OCI-M1 (cell line): ENCODE measurements around the gene TRIM14.
"Not testable (repeated sequence)": the region's sequence is repeated elsewhere in the genome, so short reads cannot be mapped to it uniquely, and the experiment has no call there.

ENCODE experiments used
- DNase-seq: peaks from one replicate; lab custom pipeline; 2025; lab: John Stamatoyannopoulos, UW

Gene TRIM14

DNA sequence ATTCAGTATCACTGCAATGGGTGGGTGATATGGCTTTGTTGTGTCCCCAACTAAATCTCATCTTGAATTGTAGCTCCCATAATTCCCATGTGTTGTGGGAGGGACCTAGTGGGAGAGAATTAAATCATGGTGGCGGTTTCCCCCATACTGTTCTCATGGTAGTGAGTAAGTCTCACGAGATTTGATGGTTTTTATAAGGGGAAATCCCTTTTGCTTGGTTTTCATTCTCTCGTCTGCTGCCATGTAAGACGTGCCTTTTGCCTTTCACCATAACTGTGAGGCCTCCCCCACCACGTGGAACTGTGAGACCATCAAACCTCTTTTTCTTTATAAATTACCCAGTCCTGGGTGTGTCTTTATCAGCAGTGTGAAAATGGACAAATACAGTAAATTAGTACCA lies 72.0 kb downstream of the TRIM14 start:
- DNase-seq = peak; percentile 35

DNA sequence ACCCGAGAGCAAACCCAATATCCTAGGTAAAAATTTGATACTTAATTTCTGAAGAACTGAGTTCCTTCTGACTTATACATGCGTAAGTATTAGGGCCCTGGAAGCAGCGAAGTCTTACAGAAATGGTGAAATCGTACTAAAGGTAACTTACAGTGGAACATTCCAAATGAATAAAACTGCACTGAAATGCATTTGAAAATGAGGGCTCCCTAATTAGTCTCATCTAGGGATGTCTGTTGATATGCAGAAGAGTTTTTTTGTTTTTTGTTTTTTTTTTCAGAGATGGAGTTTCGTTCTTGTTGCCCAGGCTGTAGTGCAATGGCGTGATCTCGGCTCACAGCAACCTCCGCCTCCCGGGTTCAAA lies 72.9 kb downstream of the TRIM14 start:
- DNase-seq = no peak

DNA sequence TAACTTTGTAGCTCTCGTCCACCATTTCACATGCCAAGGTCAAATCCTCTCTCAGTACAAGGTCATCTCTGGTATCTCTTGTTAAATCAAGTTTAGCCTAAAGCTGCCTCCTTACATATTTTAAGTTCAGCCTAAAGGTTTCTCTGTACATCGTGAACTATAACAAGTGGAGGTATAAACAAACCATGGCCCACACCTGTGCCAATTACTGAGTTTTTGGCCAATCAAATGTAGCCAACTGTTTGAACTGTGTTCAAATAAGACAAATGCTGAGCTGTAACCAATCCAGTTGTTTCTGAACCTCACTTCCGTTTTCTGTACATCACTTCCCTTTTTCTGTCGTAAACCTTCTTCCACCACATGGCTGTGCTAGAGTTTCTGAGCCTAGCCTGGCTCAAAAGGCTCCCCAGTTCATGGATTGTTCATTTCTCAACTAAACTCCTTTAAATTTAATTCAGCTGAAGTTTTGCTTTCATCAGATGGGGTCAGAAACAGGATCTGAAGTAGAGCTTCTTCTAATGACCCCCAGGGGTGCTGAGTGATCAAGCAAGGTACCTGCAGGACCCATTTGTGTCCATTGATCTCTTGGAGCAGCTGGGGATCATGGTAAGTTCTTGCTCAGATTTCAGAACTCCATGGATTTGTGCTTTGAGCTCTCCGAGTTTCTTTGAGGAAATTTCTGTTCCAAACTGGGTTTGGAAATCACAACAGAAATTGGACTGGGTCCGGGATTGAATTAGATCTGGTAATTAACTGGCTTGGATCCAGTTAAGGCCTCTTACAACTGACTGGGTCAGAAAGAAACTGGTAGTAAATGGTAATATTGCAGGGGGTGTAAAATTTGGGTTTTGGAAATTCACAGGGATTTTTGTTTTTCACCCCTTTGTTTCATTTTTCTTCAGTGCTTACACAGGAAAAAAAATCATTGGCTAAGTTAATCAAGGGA lies 73.5 kb downstream of the TRIM14 start:
- DNase-seq = peak; percentile 95

DNA sequence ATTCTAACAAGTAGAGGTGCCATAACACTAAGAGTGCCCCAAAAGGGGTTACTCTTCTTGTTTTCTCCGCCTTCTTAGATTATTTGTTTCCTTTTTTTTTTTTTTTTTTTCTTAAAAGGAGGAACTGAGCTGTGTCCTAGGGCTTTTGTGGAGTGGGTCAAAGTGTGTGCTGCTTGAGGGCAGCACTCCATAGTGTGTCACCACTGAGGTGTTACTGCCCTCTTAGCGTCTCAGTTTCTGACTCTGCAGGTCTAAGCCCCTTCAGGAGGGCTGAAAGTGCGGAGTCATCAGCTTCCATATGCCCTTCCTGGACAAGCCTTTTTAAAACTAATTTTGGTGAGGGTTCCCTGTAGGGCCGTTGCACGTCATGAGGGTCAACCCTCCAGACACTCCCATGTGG lies 75.1 kb downstream of the TRIM14 start:
- peak; percentile 41 for DNase-seq

DNA sequence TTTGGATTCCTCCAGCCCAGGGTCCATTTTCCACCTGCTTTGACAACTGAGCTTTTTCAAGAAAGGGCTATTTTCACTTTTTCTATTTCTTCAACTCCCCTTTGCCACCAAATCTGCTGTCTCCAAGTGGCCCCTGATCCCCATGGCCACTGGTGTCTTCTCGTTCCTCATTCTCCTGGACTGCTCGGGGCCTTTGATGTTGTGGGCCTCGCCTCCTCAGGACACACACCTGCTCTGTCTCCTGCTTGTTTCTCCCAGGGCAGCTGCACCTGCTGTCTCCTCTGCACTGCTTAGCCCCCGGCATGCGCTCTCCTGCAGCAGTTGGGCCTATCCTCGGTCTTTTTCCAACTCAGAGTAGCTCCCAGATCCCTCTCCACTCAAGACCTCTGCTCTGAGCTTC lies 78.8 kb downstream of the TRIM14 start:
- DNase-seq = no peak

DNA sequence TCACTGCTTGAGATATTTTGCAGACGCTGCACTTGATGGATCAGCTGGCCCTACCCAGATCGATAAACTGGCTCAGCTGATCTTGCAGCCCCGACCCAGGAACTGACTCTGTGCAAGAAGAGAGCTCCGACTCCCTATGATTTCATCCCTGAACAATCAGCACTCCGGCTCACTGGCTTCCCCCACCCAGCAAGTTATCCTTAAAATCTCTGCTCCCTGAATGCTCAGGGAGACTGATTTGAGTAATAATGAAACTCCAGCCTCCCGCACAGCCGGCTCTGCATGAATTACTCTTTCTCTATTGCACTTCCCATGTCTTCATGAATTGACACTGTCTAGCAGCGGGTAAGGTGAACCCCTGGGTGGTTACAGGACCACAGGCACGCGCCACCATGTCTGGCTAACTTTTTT lies 79.4 kb downstream of the TRIM14 start:
- no peak for DNase-seq

DNA sequence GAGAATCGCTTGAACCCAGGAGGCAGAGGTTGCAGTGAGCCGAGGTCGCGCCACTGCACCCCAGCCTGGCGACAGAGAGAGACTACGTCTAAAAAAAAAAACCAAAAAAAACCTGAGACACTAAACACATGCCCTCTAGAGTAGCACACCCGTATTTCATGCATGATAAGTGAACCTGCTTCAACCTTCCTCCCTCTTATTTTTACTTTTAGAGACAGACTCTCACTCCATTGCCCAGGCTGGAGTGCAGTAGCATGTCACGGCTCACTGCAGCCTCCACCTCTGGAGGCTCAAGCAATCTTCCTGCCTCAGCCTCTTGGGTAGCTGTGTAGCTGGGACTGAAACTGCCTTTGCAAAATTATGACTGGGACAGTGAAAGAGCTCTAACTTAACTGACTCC lies 80.1 kb downstream of the TRIM14 start:
- DNase-seq = peak; percentile 35

DNA sequence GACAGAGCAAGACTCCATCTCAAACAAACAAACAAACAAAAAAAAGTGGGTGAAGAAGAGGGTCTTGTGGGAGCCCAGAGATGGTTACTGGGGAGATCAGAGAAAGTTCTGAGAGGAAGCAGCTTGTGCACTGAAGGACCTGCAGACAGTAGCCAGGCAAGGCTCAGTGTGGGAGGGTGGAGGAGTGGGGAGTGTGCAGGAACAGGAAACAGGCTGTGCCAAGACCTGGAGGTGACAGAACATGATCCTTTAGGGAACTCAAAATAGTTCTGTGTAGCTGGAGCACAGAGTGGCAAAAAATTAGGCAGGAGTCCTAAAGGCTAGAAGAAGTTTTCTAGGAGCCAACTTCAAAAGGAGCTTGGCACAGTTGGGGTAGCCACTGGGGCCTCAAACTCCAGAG lies 81.7 kb downstream of the TRIM14 start:
- no peak for DNase-seq

DNA sequence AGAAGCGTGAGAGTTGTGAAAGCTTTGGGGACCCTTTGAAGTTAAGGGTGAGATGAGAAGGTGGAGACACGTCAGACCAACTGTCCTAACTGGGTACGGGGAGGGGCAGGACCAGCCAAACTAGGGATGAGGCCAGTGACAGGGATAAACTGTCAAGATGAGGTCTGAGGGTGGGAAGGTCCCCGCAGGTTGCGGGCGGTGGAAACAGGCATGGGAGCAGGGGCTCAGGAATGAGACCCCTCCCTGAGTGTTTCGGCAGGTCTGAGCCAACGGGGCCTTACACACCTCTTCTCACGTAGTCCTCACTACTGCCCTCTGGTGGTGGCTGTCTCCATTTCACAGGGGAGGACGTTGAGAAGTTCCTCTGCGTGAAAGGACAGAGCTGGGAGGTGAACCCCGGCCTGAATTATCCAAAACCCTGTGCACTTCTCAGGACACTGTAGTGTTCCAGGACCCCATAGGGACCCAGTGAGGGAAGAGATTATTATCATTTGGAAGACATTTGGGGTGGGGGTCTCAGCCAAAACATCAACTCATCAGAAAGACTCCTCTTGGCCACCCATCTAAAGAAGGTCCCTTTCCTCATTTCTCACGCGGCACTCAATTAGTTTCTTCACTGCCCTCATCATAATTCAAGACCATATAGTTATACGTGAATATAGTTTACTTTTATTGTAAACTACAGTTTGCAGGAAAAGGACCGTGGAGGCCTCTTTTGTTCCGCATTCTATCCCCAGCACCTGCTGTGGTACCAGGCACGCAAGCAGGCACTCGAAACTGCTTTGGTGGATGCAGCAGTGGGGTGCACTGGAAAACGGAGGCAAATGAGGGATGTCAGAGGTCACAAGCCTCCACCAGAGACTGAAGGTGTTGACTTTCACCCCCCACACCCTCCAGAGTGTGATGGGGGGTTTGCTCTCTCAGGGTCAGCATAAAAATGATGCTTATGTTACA lies 84.2 kb downstream of the TRIM14 start:
- peak; percentile 91 for DNase-seq

DNA sequence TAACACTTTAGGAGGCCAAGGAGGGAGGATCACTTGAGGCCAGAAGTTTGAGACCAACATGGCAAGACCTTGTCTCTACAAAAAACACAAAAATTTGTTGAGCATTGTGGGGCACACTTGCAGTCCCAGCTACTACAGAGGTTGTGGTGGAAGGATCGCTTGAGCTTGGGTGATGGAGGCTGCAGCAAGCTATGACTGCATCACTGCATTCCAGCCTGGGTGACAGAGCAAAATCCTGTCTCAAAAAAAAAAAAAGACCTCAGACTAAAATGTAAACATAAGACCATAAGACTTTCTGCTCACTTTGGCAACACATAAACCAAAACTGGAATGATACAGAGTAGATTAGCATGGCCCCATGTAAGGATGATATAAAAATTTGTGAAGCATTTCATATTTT lies 87.1 kb downstream of the TRIM14 start:
- no peak for DNase-seq

DNA sequence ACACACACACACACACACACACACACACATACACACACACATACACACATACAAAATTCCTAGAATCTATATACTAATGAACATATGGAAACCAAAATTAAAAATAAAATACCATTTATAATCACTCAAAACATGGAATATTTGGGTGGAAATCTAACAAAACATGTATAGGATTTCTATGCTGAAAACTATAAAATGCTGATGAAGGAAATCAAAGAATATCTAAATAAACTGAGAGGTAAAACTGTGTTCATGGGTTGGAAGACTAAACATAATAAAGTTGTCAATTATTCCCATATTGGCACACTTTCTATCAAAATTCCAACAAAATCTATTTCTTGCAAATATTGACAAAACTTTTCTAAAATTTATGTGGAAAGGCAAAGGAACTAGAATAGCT lies 87.9 kb downstream of the TRIM14 start:
- DNase-seq = no peak

DNA sequence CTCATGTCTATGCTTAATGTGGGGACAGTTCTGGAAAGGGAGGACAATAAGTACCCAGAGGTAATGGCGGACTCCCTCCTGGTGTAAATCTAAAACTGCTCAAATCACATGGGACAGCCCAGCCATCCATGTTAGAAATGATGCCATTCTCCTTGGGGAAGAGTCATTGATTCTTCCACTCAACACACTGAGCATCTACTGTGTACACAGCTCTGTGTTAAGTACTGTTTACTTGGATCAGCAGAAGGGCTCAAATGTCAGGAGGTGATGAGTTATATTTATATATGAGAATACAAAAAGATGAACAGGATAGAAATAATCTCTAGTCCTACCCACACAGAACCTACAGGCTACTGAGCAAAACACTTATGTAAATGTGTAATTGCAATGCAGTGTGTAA lies 94.3 kb downstream of the TRIM14 start:
- DNase-seq = no peak

DNA sequence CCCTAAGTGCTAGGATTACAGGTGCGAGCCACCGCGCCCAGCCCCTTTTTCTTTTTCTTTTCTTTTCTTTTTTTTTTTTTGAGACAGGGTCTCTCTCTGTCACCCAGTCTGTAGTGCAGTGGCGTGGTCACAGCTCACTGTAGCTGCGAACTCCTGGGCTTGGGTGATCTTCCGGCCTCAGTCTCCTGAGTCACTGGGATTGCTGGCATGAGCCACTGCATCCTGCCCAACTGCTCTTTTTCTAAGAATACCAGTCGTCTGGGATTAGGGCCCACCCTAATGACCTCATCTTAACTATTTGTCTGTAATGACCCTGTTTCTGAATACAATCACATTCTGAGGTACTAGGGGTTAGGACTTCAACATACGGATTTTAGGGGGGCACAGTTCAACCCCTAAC lies 96.6 kb downstream of the TRIM14 start:
- no peak for DNase-seq

DNA sequence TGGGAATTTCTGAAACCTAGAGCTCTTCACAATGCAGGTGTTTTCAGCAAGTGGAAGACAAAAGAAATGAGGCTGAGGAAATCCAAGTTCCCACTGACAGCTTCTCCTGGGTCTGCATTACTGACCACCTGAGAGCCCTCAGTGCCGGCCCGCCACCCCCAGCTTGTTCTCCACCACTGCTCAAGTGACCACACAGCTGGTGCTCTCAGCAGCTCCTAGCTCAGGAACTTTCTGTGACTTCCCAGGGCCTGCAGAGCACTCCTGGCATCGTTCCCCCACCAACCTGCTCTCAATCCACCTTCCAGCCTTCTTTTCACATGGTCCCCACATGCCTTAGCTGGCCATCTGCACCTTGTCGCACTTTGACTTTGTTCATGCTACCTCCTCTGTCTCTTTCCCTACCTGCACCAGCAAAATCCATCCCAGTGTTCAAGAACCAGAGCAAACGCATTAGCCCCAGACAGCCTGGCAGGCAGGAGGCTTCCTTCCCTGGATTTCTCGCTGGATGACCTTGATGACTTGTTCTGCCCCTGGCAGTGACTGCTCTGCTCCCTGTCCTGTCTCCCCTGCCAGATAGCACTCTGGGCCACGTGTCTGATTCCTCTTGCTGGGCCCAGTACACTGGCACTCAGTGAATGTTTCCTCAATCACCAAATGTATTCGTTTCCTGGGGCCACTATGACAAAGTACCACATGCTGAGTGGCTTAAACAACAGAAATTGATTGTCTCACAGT lies 97.5 kb downstream of the TRIM14 start:
- no peak for DNase-seq

DNA sequence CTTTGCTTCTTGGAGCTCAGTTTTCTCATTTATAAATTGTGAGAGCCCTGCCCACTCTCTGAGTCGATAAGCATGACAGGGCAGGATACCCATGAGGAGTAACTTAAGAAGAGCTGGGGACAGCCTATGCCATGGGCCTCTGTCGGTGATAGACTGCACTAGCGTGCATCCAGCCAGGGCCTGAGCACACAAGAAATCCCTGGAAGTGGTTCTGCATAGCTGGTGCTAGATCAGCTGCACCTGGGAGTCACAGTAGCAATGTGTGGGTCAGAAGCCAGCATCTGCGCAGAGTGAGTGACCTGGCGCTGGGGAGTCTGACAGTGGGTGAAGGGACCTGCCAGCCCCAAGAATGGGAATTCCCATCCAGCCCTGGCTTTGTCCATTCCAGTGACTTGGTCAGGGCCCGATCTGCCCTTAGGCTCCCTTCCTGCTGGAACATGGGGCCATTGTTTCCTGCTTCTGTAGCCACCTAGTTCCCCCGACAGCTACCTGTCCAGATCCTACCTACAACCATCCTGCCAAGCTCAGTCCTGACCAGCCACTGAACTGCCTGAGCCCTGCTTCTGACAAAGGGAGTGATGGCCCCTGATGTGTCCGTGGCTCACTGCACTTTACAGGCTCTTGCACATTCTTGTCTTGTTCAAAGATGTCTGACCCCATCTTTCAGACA lies 98.4 kb downstream of the TRIM14 start:
- DNase-seq = no peak

DNA sequence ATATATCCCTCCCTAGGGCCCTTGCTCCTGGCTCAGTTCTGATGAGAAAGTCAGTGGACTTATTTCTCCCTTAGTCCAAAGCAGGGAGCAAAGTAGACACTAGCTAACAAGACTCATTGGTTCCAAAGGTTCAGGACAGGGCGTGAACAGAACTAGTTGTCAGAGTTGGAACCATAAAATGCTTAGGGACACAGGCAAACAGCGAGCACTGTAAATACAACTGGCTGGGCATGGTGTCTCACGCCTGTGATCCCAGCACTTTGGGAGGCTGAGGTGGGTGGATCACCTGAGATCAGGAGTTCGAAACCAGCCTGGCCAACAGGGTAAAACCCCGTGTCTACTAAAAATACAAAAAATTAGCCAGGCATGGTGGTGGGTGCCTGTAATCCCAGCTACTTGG lies 99.2 kb downstream of the TRIM14 start:
- DNase-seq = not testable (repeated sequence)
